ENCODE results near the gene MBD5.

MBD5 gene

GRCh38 chr2:148022351-148022750 is 1.5 kb downstream of the MBD5 start:
- H3K4me1 ChIP-seq (ENCODE audit: low read depth, poor library complexity, severe bottlenecking) = peaks cover 28% of the 10 kb centered on the region
- peak overlapping the region; percentile 66 for H3K4me2 ChIP-seq
- peak overlapping the region; percentile 59; the same call in 1 of the 2 replicates for H3K9ac ChIP-seq
- no peaks in the 10 kb centered on the region for H3K36me3 ChIP-seq (ENCODE audit: insufficient read depth)
- peak overlapping the region; percentile 67; the same call in 1 of the 2 replicates for H3K27ac ChIP-seq
- H3K27me3 ChIP-seq (ENCODE audit: insufficient read depth, low read depth) = no peaks in the 10 kb centered on the region
- no peak overlapping the region for H2AFZ ChIP-seq (ENCODE audit: low read depth)
- TF ChIP-seq CTCF (conservative IDR thresholded peaks at IDR 0.05; ENCODE audit: low read depth, low read length) = no peak
- H3K4me3 ChIP-seq (IDR thresholded peaks at IDR 0.05; ENCODE audit: insufficient read depth, low read depth, low read length) = no peak overlapping the region
- peaks cover 53% of the 10 kb centered on the region; the same call in 1 of the 2 replicates for H3K79me2 ChIP-seq (ENCODE audit: insufficient read depth, low read depth)
- H4K20me1 ChIP-seq (ENCODE audit: insufficient read depth) = no peaks in the 10 kb centered on the region

GRCh38 chr2:148022882-148023281 is 2.0 kb downstream of the MBD5 start:
- H3K4me3 ChIP-seq (IDR thresholded peaks at IDR 0.05; ENCODE audit: insufficient read depth, low read depth, low read length) = no peak overlapping the region
- H3K4me1 ChIP-seq (ENCODE audit: low read depth, poor library complexity, severe bottlenecking) = peaks cover 28% of the 10 kb centered on the region
- H3K27ac ChIP-seq = no peak overlapping the region
- peaks cover 50% of the 10 kb centered on the region; the same call in 1 of the 2 replicates for H3K79me2 ChIP-seq (ENCODE audit: insufficient read depth, low read depth)
- no peaks in the 10 kb centered on the region for H3K27me3 ChIP-seq (ENCODE audit: insufficient read depth, low read depth)
- no peak for TF ChIP-seq CTCF (conservative IDR thresholded peaks at IDR 0.05; ENCODE audit: low read depth, low read length)
- no peak overlapping the region for H2AFZ ChIP-seq (ENCODE audit: low read depth)
- H3K4me2 ChIP-seq = peak overlapping the region; percentile 66; the same call in 1 of the 2 replicates
- no peak overlapping the region for H3K9ac ChIP-seq
- H3K36me3 ChIP-seq (ENCODE audit: insufficient read depth) = no peaks in the 10 kb centered on the region
- no peaks in the 10 kb centered on the region for H4K20me1 ChIP-seq (ENCODE audit: insufficient read depth)

GRCh38 chr2:148023861-148024260 is 3.0 kb downstream of the MBD5 start:
- H3K36me3 ChIP-seq (ENCODE audit: insufficient read depth) = no peaks in the 10 kb centered on the region
- peaks cover 28% of the 10 kb centered on the region for H3K4me1 ChIP-seq (ENCODE audit: low read depth, poor library complexity, severe bottlenecking)
- TF ChIP-seq CTCF (conservative IDR thresholded peaks at IDR 0.05; ENCODE audit: low read depth, low read length) = no peak
- no peak overlapping the region for H3K27ac ChIP-seq
- peak overlapping the region; percentile 66 for H3K4me2 ChIP-seq
- H3K79me2 ChIP-seq (ENCODE audit: insufficient read depth, low read depth) = peaks cover 40% of the 10 kb centered on the region; the same call in 1 of the 2 replicates
- no peaks in the 10 kb centered on the region for H3K27me3 ChIP-seq (ENCODE audit: insufficient read depth, low read depth)
- no peaks in the 10 kb centered on the region for H4K20me1 ChIP-seq (ENCODE audit: insufficient read depth)
- no peak overlapping the region for H3K4me3 ChIP-seq (IDR thresholded peaks at IDR 0.05; ENCODE audit: insufficient read depth, low read depth, low read length)
- H2AFZ ChIP-seq (ENCODE audit: low read depth) = no peak overlapping the region
- H3K9ac ChIP-seq = no peak overlapping the region

- Histone ChIP-seq H3K4me3 (IDR thresholded peaks at IDR 0.05; ENCODE audit: insufficient read depth, low read depth, low read length) (no peak overlapping the region), H3K9ac (no peak overlapping the region), H3K4me2 (no peak overlapping the region), H3K79me2 (ENCODE audit: insufficient read depth, low read depth) (peaks cover 27% of the 10 kb centered on the region; the same call in 1 of the 2 replicates), H3K27me3 (ENCODE audit: insufficient read depth, low read depth) (no peaks in the 10 kb centered on the region), H3K36me3 (ENCODE audit: insufficient read depth) (no peaks in the 10 kb centered on the region), H3K4me1 (ENCODE audit: low read depth, poor library complexity, severe bottlenecking) (peaks cover 28% of the 10 kb centered on the region), H2AFZ (ENCODE audit: low read depth) (no peak overlapping the region), H4K20me1 (ENCODE audit: insufficient read depth) (no peaks in the 10 kb centered on the region), H3K27ac (no peak overlapping the region)
- TF ChIP-seq CTCF (conservative IDR thresholded peaks at IDR 0.05; ENCODE audit: low read depth, low read length) = no peak
Measured at GRCh38 chr2:148026573-148026972, 5.7 kb downstream of the MBD5 start.

All from KMS-11 (cell line).